Measurements from ENCODE around the gene PAIP2.
"Not testable (repeated sequence)": the region's sequence is repeated elsewhere in the genome, so short reads cannot be mapped to it uniquely, and the experiment has no call there.

PAIP2 gene

DNA sequence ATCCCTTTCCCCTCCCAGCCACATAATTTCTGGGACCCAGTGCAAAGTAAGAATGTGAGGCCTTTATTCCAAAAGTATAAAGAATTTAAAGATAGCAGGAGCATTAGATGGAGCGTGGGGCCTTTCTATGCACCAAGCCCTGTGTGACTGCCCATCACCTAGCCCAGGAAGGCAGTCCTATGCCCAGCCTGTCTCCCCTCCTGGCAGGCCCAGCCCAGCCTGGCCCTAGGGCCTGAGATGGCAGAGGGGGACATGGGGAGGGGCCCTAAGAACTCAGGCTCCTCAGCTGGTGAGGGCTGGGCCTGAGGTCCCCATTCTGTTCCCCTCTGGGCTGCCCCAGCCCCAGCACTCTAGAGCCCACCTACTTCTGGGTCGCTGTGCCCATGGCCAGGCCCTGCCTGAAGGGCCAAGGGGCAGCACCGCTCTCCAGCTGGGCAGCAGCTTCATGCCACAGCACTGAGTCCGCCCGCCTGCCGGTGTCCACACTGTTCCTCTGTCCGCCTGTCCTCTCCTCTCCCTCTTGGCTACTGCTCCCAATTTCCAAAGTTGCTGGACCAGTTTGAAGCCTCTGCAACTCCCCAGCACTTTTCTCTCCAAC lies 42.4 kb downstream of the PAIP2 start:
- H3K4me3 ChIP-seq (ENCODE audit: low read depth, low read length) = 0 out of 2 replicates have a peak overlapping the region, but pooled peaks have one; percentile 22
- TF ChIP-seq, protein P1, sequence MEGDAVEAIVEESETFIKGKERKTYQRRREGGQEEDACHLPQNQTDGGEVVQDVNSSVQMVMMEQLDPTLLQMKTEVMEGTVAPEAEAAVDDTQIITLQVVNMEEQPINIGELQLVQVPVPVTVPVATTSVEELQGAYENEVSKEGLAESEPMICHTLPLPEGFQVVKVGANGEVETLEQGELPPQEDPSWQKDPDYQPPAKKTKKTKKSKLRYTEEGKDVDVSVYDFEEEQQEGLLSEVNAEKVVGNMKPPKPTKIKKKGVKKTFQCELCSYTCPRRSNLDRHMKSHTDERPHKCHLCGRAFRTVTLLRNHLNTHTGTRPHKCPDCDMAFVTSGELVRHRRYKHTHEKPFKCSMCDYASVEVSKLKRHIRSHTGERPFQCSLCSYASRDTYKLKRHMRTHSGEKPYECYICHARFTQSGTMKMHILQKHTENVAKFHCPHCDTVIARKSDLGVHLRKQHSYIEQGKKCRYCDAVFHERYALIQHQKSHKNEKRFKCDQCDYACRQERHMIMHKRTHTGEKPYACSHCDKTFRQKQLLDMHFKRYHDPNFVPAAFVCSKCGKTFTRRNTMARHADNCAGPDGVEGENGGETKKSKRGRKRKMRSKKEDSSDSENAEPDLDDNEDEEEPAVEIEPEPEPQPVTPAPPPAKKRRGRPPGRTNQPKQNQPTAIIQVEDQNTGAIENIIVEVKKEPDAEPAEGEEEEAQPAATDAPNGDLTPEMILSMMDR (IDR thresholded peaks at IDR 0.05; ENCODE audit: control insufficient read depth, extremely low read depth, insufficient read depth) = no peak
- DNase-seq (ENCODE audit: low read depth) = no peak

DNA sequence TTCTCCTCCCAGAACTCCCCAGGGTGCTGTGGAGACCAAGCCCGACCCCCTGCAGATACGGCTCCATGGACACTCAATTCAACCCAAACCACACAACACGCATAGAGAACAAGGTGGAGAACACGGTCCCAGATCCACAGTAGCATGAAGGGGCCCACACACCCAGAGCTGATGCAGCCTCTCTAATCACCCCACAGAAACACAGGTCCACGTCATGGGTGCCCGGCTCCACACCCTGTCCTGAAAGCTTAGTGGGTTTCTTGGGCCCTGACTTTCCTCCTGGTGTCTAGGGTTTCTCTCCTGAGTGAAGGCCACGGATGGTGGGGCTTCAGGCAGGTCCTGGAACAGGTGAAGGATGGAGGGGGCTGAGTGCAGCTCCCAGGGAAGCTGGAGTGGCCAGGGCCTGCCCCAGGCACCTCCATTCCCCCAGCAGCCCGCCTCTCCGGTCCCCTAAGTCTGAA lies 43.0 kb downstream of the PAIP2 start:
- H3K4me3 ChIP-seq (ENCODE audit: low read depth, low read length) = 0 out of 2 replicates have a peak overlapping the region, but pooled peaks have one; percentile 22
- DNase-seq (ENCODE audit: low read depth) = no peak
- TF ChIP-seq, protein P1 (IDR thresholded peaks at IDR 0.05; ENCODE audit: control insufficient read depth, extremely low read depth, insufficient read depth) = no peak

DNA sequence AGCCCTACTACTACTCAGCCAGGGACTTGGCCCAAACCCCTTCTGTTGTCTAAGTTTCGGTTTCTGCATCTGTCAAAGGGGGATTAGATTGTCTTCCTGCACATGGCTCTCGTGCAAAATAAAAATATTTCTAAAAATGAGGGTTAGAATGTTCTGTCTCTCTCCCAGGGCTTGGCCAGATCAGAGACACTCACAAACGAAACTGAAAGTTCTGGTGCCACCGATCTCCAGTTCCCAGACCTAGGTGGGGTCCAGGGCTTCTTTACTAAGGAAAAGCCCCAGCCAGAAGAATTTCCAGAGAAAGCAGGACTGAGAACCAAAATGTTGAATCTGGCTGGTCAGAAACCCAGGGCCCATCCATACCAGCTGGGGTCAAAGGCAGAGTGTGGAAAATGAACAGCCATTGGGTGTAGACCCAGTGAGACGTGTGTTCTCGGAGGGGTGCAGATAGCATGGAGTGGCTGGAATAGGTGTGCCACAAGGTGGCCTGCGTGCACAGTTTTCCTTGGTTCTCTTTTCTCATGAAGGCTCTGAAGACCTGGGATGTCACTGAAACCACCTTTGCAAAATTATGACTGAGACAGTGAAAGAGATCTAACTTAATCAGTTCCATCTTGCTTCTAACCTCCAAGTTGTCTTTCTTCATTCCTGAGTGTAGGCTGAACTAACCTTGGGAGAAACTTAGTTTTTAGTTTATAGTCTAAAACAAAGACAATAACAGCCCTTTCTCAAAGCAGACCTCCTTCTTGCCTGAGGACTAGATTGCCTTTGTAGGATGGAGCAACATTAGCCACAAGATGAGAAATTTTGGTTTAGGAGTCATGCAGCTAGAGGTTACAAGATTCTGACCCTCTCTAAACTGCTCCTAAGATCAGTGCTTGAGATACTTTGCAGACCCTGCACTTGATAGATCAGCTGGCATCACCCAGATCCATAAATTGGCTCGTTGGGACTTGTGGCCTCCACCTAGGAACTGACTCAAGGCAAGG lies 43.7 kb downstream of the PAIP2 start:
- DNase-seq (ENCODE audit: low read depth) = no peak
- TF ChIP-seq, protein P1 (IDR thresholded peaks at IDR 0.05; ENCODE audit: control insufficient read depth, extremely low read depth, insufficient read depth) = no peak
- H3K4me3 ChIP-seq (ENCODE audit: low read depth, low read length) = no peak overlapping the region

DNA sequence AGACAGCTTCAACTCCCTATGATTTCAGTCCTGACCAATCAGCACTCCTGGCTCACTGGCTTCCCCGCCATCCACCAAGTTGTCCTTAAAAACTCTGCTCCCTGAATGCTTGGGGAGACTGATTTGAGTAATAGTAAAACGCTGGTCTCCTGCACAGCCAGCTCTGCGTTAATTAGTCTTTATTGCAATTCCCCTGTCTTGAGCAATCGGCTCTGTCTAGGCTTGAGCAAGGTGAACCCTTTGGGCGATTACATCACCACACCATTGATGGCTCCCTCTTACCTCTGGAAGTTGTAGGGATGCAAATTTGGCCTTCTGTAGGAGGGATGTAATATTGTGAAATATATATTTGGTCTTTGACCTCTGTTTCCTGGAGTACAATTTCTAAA lies 44.4 kb downstream of the PAIP2 start:
- TF ChIP-seq, protein P1 (IDR thresholded peaks at IDR 0.05; ENCODE audit: control insufficient read depth, extremely low read depth, insufficient read depth) = no peak
- no peak for DNase-seq (ENCODE audit: low read depth)
- no peak overlapping the region for H3K4me3 ChIP-seq (ENCODE audit: low read depth, low read length)

DNA sequence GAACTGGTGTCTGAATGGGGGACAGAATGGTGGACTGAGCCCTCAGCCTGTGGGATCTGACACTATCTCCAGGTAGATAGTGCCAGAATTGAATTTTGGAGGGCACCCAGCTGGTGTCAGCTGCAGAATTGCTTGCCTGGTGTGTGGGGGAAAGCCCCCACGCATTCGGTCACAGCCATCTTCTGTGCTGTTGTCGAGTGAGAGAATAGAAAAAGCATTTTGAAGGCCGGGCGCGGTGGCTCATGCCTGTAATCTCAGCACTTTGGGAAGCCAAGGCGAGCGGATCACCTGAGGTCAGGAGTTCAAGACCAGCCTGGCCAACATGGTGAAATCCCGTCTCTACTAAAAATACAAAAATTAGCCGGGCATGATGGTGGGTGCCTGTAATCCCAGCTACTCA lies 45.3 kb downstream of the PAIP2 start:
- DNase-seq (ENCODE audit: low read depth); H3K4me3 ChIP-seq (ENCODE audit: low read depth, low read length): not testable (repeated sequence)

DNA sequence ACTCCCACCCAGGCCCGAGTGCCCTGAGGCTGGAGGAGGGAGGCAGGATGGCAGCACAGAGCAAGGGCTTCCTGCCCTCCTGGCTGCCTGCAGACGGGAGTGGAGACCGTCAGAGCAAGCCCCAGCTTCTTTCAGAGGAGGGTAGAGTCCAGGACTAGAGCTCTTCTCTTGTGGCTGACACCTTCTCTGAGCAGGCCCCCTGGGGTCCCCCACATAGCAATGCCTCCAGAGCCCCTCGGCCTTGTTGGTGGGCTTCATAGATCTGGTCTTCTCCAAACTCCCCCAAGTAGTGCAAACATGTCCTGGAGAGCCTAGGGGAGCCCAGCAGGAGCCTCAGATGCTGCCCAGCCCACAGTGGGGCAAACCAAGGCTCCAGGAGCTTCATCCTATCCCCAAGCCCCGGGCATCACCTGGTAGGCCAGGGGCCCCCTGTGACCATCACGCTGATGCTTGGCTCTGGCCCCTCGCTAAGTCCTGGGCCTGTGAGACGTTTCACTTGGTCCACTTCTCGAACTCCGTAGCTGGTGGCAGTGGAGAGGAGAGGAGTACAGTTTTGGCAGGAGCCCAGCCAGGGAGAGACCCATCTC lies 46.0 kb downstream of the PAIP2 start:
- TF ChIP-seq, protein P1 (IDR thresholded peaks at IDR 0.05; ENCODE audit: control insufficient read depth, extremely low read depth, insufficient read depth) = no peak
- no peak for DNase-seq (ENCODE audit: low read depth)
- H3K4me3 ChIP-seq (ENCODE audit: low read depth, low read length) = peak overlapping the region; percentile 64

Measured in LNCaP clone FGC (cell line).